ENCODE data around the gene KAT6B.

KAT6B gene

GRCh38 chr10:75001715-75002350, 175.4 kb downstream of the KAT6B start:
- no peak overlapping the region for H3K4me3 ChIP-seq (replicated peaks in 1 of 2; ENCODE audit: low read depth in 2 of 2, low read length in 2 of 2)
- no peak for DNase-seq (ENCODE audit: low read depth in 2 of 2)
- TF ChIP-seq, protein P1, sequence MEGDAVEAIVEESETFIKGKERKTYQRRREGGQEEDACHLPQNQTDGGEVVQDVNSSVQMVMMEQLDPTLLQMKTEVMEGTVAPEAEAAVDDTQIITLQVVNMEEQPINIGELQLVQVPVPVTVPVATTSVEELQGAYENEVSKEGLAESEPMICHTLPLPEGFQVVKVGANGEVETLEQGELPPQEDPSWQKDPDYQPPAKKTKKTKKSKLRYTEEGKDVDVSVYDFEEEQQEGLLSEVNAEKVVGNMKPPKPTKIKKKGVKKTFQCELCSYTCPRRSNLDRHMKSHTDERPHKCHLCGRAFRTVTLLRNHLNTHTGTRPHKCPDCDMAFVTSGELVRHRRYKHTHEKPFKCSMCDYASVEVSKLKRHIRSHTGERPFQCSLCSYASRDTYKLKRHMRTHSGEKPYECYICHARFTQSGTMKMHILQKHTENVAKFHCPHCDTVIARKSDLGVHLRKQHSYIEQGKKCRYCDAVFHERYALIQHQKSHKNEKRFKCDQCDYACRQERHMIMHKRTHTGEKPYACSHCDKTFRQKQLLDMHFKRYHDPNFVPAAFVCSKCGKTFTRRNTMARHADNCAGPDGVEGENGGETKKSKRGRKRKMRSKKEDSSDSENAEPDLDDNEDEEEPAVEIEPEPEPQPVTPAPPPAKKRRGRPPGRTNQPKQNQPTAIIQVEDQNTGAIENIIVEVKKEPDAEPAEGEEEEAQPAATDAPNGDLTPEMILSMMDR (IDR thresholded peaks at IDR 0.05; ENCODE audit: low read depth, low read length) = no peak

DNA sequence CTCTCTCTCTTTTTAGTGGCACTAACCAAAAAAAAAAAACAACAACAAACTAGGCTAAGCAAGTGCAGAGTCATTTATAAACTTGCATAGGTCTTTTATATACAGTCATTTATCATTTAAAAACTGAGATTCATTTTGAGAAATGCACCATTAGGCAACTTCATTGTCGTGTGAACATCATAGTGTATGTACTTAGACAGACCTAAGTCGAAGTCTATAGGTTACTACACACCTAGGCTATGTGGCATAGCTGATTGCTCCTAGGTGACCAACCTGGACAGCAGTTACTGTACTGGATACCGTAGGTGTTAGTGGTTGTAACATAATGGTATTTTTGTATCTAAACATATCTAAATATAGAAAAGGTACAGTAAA, 175.9 kb downstream of the KAT6B start:
- H3K4me3 ChIP-seq (replicated peaks in 1 of 2; ENCODE audit: low read depth in 2 of 2, low read length in 2 of 2) = no peak overlapping the region
- no peak for DNase-seq (ENCODE audit: low read depth in 2 of 2)
- TF ChIP-seq, protein P1 (IDR thresholded peaks at IDR 0.05; ENCODE audit: low read depth, low read length) = no peak

GRCh38 chr10:75002967-75003594, 176.7 kb downstream of the KAT6B start:
- TF ChIP-seq, protein P1 (IDR thresholded peaks at IDR 0.05; ENCODE audit: low read depth, low read length) = no peak
- DNase-seq (ENCODE audit: low read depth in 2 of 2) = no peak
- H3K4me3 ChIP-seq (replicated peaks in 1 of 2; ENCODE audit: low read depth in 2 of 2, low read length in 2 of 2) = no peak overlapping the region

DNA sequence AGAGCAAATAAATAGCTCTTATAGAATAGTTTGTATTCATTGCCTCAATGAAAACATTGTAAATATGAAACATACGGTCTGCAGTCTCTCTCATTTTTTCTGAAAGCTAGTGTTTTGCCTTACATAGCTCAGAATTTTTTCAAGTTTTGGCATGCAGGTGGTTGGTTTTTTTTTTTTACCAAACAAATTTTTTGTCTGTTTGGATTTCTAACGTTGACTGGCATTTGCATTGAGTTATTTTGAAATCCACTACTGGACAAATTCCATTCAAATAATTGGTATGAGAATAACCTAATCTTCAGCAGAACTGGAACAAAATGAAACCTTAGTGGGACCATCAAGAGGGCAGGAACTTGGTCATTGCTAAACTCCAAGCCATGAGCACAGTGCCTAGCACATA, 177.5 kb downstream of the KAT6B start:
- TF ChIP-seq, protein P1 (IDR thresholded peaks at IDR 0.05; ENCODE audit: low read depth, low read length) = no peak
- no peak overlapping the region for H3K4me3 ChIP-seq (replicated peaks in 1 of 2; ENCODE audit: low read depth in 2 of 2, low read length in 2 of 2)
- no peak for DNase-seq (ENCODE audit: low read depth in 2 of 2)

DNA sequence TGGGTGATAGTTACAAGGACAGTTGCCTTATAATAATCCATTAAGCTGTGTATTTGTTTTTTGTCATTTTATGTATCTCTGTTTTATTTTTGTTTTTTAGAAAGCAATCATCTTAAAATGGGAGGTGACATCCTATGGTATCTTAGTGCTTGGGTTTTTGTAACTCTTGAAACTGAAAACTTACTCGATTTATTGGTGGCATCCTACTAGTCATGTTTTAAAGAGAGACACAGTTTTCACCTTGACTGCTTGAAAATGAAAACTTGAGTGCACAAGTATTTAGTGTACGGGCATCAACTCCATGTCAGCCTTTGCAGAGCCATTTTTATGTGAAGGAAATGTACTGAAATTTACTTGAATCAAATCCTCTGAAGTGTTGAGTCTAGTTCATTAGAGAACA, 181.2 kb downstream of the KAT6B start:
- TF ChIP-seq, protein P1 (IDR thresholded peaks at IDR 0.05; ENCODE audit: low read depth, low read length) = no peak
- DNase-seq (ENCODE audit: low read depth in 2 of 2) = no peak
- H3K4me3 ChIP-seq (replicated peaks in 1 of 2; ENCODE audit: low read depth in 2 of 2, low read length in 2 of 2) = no peak overlapping the region

- TF ChIP-seq, protein P1 (IDR thresholded peaks at IDR 0.05; ENCODE audit: low read depth, low read length) = no peak
- H3K4me3 ChIP-seq (replicated peaks in 1 of 2; ENCODE audit: low read depth in 2 of 2, low read length in 2 of 2) = no peak overlapping the region
- no peak for DNase-seq (ENCODE audit: low read depth in 2 of 2)
Observed at GRCh38 chr10:75008952-75009351, 182.6 kb downstream of the KAT6B start.
